SU-DHL-6 (cell line): ENCODE results near the gene PLSCR3.

Experiments used
- EZH2phosphoT487 ChIP-seq: fragments of 200-600 bp; sonication (generic), shearing (Covaris generic); conservative IDR thresholded peaks from 2 replicates; pipeline ENCODE4 v1.6.1; 2018; ENCODE audit warnings: mild to moderate bottlenecking, antibody characterized with exemption, low read length, moderate library complexity, mixed read lengths
- TF ChIP-seq, protein P1 (sequence below): fragments of 200-600 bp; sonication (generic); IDR thresholded peaks from one replicate; pipeline ENCODE4 v1.5.1; 2017; ENCODE audit warnings: antibody characterized with exemption, mild to moderate bottlenecking, low read length, moderate library complexity; ENCODE audit not compliant: insufficient read depth, poor library complexity, severe bottlenecking

DNA sequence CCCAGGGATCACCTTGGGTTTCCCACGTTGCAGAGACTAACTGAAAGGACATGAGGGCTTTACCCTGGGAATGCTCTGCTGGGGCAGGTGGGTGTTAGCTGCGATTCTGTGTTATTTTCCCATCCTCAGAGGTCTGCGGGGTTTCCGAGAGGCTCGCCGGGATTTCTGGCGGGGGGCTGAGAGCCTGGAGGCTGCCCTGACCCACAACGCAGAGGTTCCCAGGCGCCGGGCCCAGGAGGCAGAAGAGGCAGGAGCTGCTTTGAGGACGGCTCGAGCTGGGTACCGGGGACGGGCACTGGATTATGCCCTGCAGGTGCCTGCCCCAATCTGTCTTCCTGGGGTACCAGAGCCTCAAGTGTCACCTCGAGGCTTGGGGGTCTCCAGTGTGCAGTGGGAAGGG, 51.1 kb downstream of the PLSCR3 start:
- TF ChIP-seq, protein P1, sequence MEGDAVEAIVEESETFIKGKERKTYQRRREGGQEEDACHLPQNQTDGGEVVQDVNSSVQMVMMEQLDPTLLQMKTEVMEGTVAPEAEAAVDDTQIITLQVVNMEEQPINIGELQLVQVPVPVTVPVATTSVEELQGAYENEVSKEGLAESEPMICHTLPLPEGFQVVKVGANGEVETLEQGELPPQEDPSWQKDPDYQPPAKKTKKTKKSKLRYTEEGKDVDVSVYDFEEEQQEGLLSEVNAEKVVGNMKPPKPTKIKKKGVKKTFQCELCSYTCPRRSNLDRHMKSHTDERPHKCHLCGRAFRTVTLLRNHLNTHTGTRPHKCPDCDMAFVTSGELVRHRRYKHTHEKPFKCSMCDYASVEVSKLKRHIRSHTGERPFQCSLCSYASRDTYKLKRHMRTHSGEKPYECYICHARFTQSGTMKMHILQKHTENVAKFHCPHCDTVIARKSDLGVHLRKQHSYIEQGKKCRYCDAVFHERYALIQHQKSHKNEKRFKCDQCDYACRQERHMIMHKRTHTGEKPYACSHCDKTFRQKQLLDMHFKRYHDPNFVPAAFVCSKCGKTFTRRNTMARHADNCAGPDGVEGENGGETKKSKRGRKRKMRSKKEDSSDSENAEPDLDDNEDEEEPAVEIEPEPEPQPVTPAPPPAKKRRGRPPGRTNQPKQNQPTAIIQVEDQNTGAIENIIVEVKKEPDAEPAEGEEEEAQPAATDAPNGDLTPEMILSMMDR = no peak
- TF ChIP-seq EZH2phosphoT487 = no peak
